ENCODE measurements around the gene LDAH.

LDAH gene

GRCh38 chr2:20674309-20674965 is 148.5 kb downstream of the LDAH start:
- ATAC-seq (ENCODE audit: low read depth) (no peak), DNase-seq (ENCODE audit: low spot score) (no peak)
- peaks cover 39% of the 10 kb centered on the region for H3K27me3 ChIP-seq (ENCODE audit: insufficient read depth, poor library complexity, severe bottlenecking)
- no peaks in the 10 kb centered on the region for H3K4me1 ChIP-seq (ENCODE audit: insufficient read depth, poor library complexity, severe bottlenecking)
- H3K4me3 ChIP-seq (ENCODE audit: severe bottlenecking): no peak overlapping the region
- TF ChIP-seq CTCF (IDR thresholded peaks at IDR 0.05; ENCODE audit: poor library complexity, severe bottlenecking): no peak
- H3K27ac ChIP-seq (ENCODE audit: poor library complexity, severe bottlenecking): no peak overlapping the region
- no peaks in the 10 kb centered on the region for H3K9me3 ChIP-seq (ENCODE audit: severe bottlenecking)
- no peaks in the 10 kb centered on the region for H3K36me3 ChIP-seq (ENCODE audit: low read depth)

GRCh38 chr2:20673686-20674308 is 149.1 kb downstream of the LDAH start:
- ATAC-seq (ENCODE audit: low read depth) (no peak), DNase-seq (ENCODE audit: low spot score) (no peak)
- Histone ChIP-seq H3K4me3 (ENCODE audit: severe bottlenecking) (no peak overlapping the region), H3K27me3 (ENCODE audit: insufficient read depth, poor library complexity, severe bottlenecking) (peaks cover 46% of the 10 kb centered on the region), H3K27ac (ENCODE audit: poor library complexity, severe bottlenecking) (no peak overlapping the region), H3K9me3 (ENCODE audit: severe bottlenecking) (no peaks in the 10 kb centered on the region), H3K36me3 (ENCODE audit: low read depth) (no peaks in the 10 kb centered on the region), H3K4me1 (ENCODE audit: insufficient read depth, poor library complexity, severe bottlenecking) (no peaks in the 10 kb centered on the region)
- TF ChIP-seq CTCF (IDR thresholded peaks at IDR 0.05; ENCODE audit: poor library complexity, severe bottlenecking): no peak

- H3K4me1 ChIP-seq (ENCODE audit: insufficient read depth, poor library complexity, severe bottlenecking): no peaks in the 10 kb centered on the region
- DNase-seq (ENCODE audit: low spot score): no peak
- ATAC-seq (ENCODE audit: low read depth): no peak
- no peak overlapping the region for H3K4me3 ChIP-seq (ENCODE audit: severe bottlenecking)
- no peaks in the 10 kb centered on the region for H3K36me3 ChIP-seq (ENCODE audit: low read depth)
- H3K27me3 ChIP-seq (ENCODE audit: insufficient read depth, poor library complexity, severe bottlenecking): peaks cover 60% of the 10 kb centered on the region
- no peaks in the 10 kb centered on the region for H3K9me3 ChIP-seq (ENCODE audit: severe bottlenecking)
- TF ChIP-seq CTCF (IDR thresholded peaks at IDR 0.05; ENCODE audit: poor library complexity, severe bottlenecking): no peak
- H3K27ac ChIP-seq (ENCODE audit: poor library complexity, severe bottlenecking): no peak overlapping the region
Observed at GRCh38 chr2:20672201-20672951, 150.5 kb downstream of the LDAH start.

- no peak for ATAC-seq (ENCODE audit: low read depth)
Observed at GRCh38 chr2:20671736-20672080, 151.2 kb downstream of the LDAH start.

More at GRCh38 chr2:20671736-20672080, 151.2 kb downstream of the LDAH start:
- Histone ChIP-seq H3K36me3 (ENCODE audit: low read depth) (no peaks in the 10 kb centered on the region), H3K4me1 (ENCODE audit: insufficient read depth, poor library complexity, severe bottlenecking) (no peaks in the 10 kb centered on the region), H3K27ac (ENCODE audit: poor library complexity, severe bottlenecking) (no peak overlapping the region), H3K4me3 (ENCODE audit: severe bottlenecking) (no peak overlapping the region), H3K9me3 (ENCODE audit: severe bottlenecking) (no peaks in the 10 kb centered on the region), H3K27me3 (ENCODE audit: insufficient read depth, poor library complexity, severe bottlenecking) (peaks cover 63% of the 10 kb centered on the region)
- no peak for TF ChIP-seq CTCF (IDR thresholded peaks at IDR 0.05; ENCODE audit: poor library complexity, severe bottlenecking)
- no peak for DNase-seq (ENCODE audit: low spot score)

All from RWPE2 (cell line).